Suprapubic skin (tissue), 4 donors: ENCODE measurements around the gene RBL1. TPM values are rescaled to one million over a fixed set of nuclear protein-coding genes. Genes with fewer than 3 reads are reported as not detected.
A peak's percentile ranks its signal among the peaks of the same experiment; 100 is the strongest.
"Not testable (repeated sequence)": the region's sequence is repeated elsewhere in the genome, so short reads cannot be mapped to it uniquely, and the experiment has no call there.

Experiments
- DNase-seq, 2 donors: peaks; one replicate each; pipeline ENCODE4 v3.0.0-alpha.2; 2019; ENCODE audit warnings: low spot score in 2 of 2
- H3K27ac ChIP-seq: fragments of 200-600 bp; sonication (generic); one replicate; pipeline ENCODE4 v1.5.1; 2019
- H3K27me3 ChIP-seq: fragments of 200-600 bp; sonication (generic); one replicate; pipeline ENCODE4 v1.5.1; 2019
- H3K36me3 ChIP-seq: fragments of 200-600 bp; sonication (generic); one replicate; pipeline ENCODE4 v1.5.1; 2019
- H3K4me1 ChIP-seq: fragments of 200-600 bp; sonication (generic); one replicate; pipeline ENCODE4 v1.5.1; 2019
- H3K4me3 ChIP-seq: fragments of 200-600 bp; sonication (generic); one replicate; pipeline ENCODE4 v1.5.1; 2019; ENCODE audit warnings: mild to moderate bottlenecking
- H3K9me3 ChIP-seq: fragments of 200-600 bp; sonication (generic); one replicate; pipeline ENCODE4 v1.5.1; 2019
- EP300 ChIP-seq: sonication (generic); formaldehyde crosslinking; IDR thresholded peaks from one replicate; pipeline ENCODE4 v1.6.1; 2017; ENCODE audit warnings: antibody characterized with exemption
- POLR2A ChIP-seq, 2 donors: fragments of 450-650 bp; IDR thresholded peaks; one replicate each; pipeline ENCODE4 v1.6.1; 2017; ENCODE audit warnings: antibody characterized with exemption in 2 of 2, mild to moderate bottlenecking in 2 of 2, moderate library complexity in 2 of 2
- POLR2AphosphoS5 ChIP-seq, 3 donors: sonication (generic); formaldehyde crosslinking; IDR thresholded peaks; one replicate each; pipeline ENCODE4 v1.6.1; 2017; ENCODE audit warnings: antibody characterized with exemption in 3 of 3
- WGBS: methylation state at CpG from one replicate; pipeline ENCODE4 v1.1.5; 2018; 5-methylcytosine and 5-hydroxymethylcytosine counted together
- total RNA-seq, 4 donors: library from RNA; depleted of rRNA; stranded (reverse); fragments of >200 nt; gene quantifications; one replicate each; pipeline ENCODE4 v1.1.0, GENCODE V29; 2016
- TF ChIP-seq, protein P1 (sequence below), 2 donors: fragments of 200-600 bp in 1 of 2; fragments of 450-650 bp in 1 of 2; sonication (generic) in 1 of 2; IDR thresholded peaks; one replicate each; pipeline ENCODE4 v1.5.1; 2016 to 2019; ENCODE audit warnings: antibody characterized with exemption in 2 of 2, mild to moderate bottlenecking in 1 of 2, moderate library complexity in 1 of 2

RBL1 gene
- total RNA-seq, 4 donors from 2014 or later = 7.5 to 11.5 (median 8.9) TPM

DNA sequence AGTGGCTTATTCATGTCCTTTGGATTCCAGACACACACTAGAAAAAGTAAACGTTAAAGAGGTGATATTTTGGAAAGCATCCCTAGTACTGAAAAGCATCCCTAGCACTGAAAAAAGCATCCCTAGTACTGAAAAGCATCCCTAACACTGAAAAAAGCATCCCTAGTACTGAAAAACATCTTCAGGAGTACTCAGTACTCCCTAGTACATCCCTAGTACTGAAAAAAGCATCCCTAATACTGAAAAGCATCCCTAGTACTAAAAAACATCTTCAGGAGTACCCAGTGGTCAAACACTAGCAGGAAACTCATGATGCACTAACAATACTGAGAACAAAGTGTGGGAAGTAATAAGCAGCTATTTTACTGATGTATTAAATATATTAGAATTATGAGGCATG lies 98.7 kb downstream of the RBL1 start:
- DNase-seq = no peak
- TF ChIP-seq POLR2AphosphoS5 (IDR thresholded peaks at IDR 0.05) (no peak), POLR2A (IDR thresholded peaks at IDR 0.05) (no peak)
- TF ChIP-seq, protein P1, sequence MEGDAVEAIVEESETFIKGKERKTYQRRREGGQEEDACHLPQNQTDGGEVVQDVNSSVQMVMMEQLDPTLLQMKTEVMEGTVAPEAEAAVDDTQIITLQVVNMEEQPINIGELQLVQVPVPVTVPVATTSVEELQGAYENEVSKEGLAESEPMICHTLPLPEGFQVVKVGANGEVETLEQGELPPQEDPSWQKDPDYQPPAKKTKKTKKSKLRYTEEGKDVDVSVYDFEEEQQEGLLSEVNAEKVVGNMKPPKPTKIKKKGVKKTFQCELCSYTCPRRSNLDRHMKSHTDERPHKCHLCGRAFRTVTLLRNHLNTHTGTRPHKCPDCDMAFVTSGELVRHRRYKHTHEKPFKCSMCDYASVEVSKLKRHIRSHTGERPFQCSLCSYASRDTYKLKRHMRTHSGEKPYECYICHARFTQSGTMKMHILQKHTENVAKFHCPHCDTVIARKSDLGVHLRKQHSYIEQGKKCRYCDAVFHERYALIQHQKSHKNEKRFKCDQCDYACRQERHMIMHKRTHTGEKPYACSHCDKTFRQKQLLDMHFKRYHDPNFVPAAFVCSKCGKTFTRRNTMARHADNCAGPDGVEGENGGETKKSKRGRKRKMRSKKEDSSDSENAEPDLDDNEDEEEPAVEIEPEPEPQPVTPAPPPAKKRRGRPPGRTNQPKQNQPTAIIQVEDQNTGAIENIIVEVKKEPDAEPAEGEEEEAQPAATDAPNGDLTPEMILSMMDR (IDR thresholded peaks at IDR 0.05) = no peak
- peaks cover 13% of the 10 kb centered on the region for H3K36me3 ChIP-seq
- WGBS = 64% methylated on average over 1 of the region's 1 CpG
- H3K27ac ChIP-seq = no peak overlapping the region
- H3K4me3 ChIP-seq = no peak overlapping the region
- H3K27me3 ChIP-seq = no peaks in the 10 kb centered on the region
- H3K9me3 ChIP-seq = peaks cover 7% of the 10 kb centered on the region
- H3K4me1 ChIP-seq = no peaks in the 10 kb centered on the region

DNA sequence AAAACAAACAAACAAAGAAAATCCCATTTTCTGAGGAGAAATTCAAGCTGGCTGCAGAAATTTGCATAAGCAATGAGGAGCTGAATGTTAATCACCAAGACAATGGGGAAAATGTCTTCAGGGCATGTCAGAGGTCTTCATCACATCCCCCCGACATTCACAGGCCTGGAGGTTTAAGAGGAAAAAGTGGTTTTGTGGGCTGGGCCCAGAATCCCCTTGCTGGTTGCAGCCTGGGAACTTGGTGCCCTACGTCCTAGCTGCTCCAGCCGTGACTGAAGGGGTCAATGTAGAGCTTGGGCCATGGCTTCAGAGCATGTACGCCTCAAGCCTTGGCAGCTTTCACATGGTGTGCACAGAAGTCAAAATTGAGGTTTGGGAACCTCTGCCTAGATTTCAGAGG lies 101.6 kb downstream of the RBL1 start:
- H3K9me3 ChIP-seq, H3K27me3 ChIP-seq, H3K27ac ChIP-seq, H3K4me1 ChIP-seq, H3K4me3 ChIP-seq: not testable (repeated sequence)
- WGBS = 98% methylated on average over 4 of the region's 4 CpGs
- peak in 1 of 2 donors; percentile 8 for DNase-seq
- H3K36me3 ChIP-seq = peaks cover 13% of the 10 kb centered on the region

DNA sequence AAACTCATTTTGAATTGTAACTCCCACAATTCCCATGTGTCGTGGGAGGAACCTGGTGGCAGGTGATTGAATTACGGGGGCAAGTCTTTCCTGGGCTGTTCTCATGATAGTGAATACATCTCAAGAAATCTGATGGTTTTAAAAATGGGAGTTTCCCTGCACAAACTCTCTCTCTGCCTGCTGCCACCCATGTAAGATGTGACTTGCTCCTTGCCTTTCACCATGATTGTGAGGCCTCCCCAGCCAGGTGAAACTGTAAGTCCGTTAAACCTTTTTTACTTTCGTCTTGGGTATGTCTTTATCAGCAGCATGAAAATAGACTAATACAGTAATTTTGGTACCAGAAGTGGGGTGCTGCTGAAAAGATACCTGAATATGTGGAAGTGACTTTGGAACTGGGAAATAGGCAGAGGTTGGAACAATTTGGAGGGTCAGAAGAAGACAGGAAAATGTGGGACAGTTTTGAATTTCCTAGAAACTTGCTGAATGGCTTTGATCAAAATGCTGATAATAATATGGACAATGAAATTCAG lies 102.9 kb downstream of the RBL1 start:
- 95% methylated on average over 4 of the region's 4 CpGs for WGBS
- Histone ChIP-seq H3K9me3 (peaks cover 7% of the 10 kb centered on the region), H3K4me3 (no peak overlapping the region), H3K27me3 (no peaks in the 10 kb centered on the region), H3K27ac (no peak overlapping the region), H3K36me3 (peaks cover 9% of the 10 kb centered on the region), H3K4me1 (peaks cover 2% of the 10 kb centered on the region)
- no peak for TF ChIP-seq POLR2A (IDR thresholded peaks at IDR 0.05)
- no peak for TF ChIP-seq EP300
- TF ChIP-seq, protein P1 (IDR thresholded peaks at IDR 0.05) = no peak
- no peak for TF ChIP-seq POLR2AphosphoS5 (IDR thresholded peaks at IDR 0.05)
- no peak for DNase-seq

DNA sequence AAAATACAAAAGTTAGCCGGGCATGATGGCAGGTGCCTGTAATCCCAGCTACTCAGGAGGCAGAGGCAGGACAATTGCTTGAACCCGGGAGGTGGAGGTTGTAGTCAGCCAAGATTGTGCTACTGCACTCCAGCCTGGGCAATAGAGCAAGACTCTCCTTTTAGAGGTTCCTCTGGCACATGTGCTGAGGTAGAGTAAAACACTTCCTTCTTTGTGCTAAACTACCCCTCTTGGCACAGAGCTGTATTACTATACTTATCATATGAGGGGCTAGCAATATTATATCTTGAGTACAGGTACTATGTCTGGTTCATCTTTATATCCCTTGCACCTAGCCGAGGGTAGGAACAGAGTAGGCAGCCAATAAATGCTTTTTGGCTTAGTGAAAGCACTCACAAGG lies 104.1 kb downstream of the RBL1 start:
- no peak overlapping the region for H3K27ac ChIP-seq
- no peaks in the 10 kb centered on the region for H3K27me3 ChIP-seq
- TF ChIP-seq, protein P1 (IDR thresholded peaks at IDR 0.05) = no peak
- TF ChIP-seq EP300 (no peak), POLR2A (IDR thresholded peaks at IDR 0.05) (no peak), POLR2AphosphoS5 (IDR thresholded peaks at IDR 0.05) (no peak)
- peaks cover 9% of the 10 kb centered on the region for H3K36me3 ChIP-seq
- DNase-seq = no peak
- 88% methylated on average over 3 of the region's 3 CpGs for WGBS
- H3K4me3 ChIP-seq = no peak overlapping the region
- peaks cover 7% of the 10 kb centered on the region for H3K9me3 ChIP-seq
- H3K4me1 ChIP-seq = peaks cover 2% of the 10 kb centered on the region

DNA sequence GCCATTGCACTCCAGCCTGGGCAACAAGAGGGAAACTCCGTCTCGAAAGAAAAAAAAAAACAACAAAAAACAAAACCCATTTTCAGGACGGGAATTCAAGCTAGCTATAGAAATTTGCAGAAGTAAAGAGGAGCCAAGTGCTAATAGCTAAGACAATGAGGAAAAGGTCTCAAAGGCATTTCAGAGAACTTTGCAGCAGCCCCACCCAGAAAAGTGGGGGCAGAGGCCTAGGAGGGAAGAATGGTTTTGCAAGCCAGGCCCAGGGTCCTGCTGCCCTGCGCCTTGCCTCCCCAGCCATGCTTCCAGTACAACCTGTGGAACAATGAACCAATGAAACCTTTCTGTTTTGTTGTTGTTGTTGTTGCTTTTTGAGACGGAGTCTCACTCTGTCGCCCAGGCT lies 106.0 kb downstream of the RBL1 start:
- WGBS = 67% methylated on average over 6 of the region's 6 CpGs
- TF ChIP-seq POLR2A (IDR thresholded peaks at IDR 0.05) = no peak
- TF ChIP-seq, protein P1 (IDR thresholded peaks at IDR 0.05) = no peak
- TF ChIP-seq POLR2AphosphoS5 (IDR thresholded peaks at IDR 0.05) = no peak
- no peak for TF ChIP-seq EP300
- Histone ChIP-seq H3K27ac (no peak overlapping the region), H3K36me3 (no peaks in the 10 kb centered on the region), H3K4me3 (no peak overlapping the region), H3K27me3 (no peaks in the 10 kb centered on the region), H3K9me3 (peaks cover 7% of the 10 kb centered on the region), H3K4me1 (peaks cover 2% of the 10 kb centered on the region)
- DNase-seq = no peak

DNA sequence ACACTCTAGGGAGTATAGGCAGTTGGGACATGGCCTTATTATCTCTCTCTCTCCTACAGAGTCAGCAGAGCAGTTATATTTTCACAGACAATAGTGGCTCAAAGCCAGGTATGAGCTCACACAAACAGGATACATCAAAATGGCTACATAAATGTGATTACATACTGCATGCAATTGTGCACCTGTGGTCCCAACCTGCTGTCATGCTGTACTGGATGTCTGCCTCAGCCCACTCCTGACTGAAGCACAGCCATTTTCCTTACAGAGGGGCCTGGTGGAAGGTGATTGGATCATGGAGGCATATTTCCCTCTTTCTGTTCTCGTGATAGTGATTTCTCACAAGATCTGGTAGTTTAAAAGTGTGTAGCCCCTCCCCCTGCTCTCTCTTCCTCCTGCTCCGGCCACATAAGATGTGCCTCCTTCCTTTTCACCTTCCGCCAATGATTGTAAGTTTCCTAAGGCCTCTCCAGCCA lies 107.3 kb downstream of the RBL1 start:
- Histone ChIP-seq H3K4me3 (no peak overlapping the region), H3K27ac (no peak overlapping the region), H3K9me3 (peaks cover 7% of the 10 kb centered on the region), H3K27me3 (no peaks in the 10 kb centered on the region), H3K4me1 (peaks cover 2% of the 10 kb centered on the region), H3K36me3 (no peaks in the 10 kb centered on the region)
- TF ChIP-seq, protein P1 (IDR thresholded peaks at IDR 0.05) = no peak
- no peak for TF ChIP-seq EP300
- TF ChIP-seq POLR2AphosphoS5 (IDR thresholded peaks at IDR 0.05) = no peak
- TF ChIP-seq POLR2A (IDR thresholded peaks at IDR 0.05) = no peak
- no peak for DNase-seq
- 80% methylated on average over 3 of the region's 3 CpGs for WGBS
